Tibial artery (tissue), 4 donors: Measurements from ENCODE around the gene FAP.
A peak's percentile ranks its signal among the peaks of the same experiment; 100 is the strongest.

Experiments used
- DNase-seq, 2 donors: peaks; one replicate each; pipeline ENCODE4 v3.0.0-alpha.2; 2019
- H3K27ac ChIP-seq, 2 donors: fragments of 200-600 bp; sonication (generic) in 1 of 2; 1 replicate in 1 of 2; 2 replicates in 1 of 2; pipeline ENCODE4 v1.5.1; 2018 to 2019; ENCODE audit warnings: mild to moderate bottlenecking in 1 of 2
- H3K27me3 ChIP-seq, 2 donors: fragments of 200-600 bp; sonication (generic) in 1 of 2; one replicate each; pipeline versions ENCODE4 v1.5.1 to v1.6.0; 2016 to 2019
- H3K36me3 ChIP-seq, 3 donors: fragments of 200-600 bp; sonication (generic) in 2 of 3; one replicate each; pipeline ENCODE4 v1.5.1; 2016 to 2019; ENCODE audit warnings: mild to moderate bottlenecking in 2 of 3
- H3K4me1 ChIP-seq, 4 donors: fragments of 200-600 bp; sonication (generic) in 2 of 4; 1 replicate in 3 of 4; 2 replicates in 1 of 4; pipeline ENCODE4 v1.5.1; 2016 to 2019
- H3K4me3 ChIP-seq, 2 donors: fragments of 200-600 bp; sonication (generic) in 1 of 2; 1 replicate in 1 of 2; 2 replicates in 1 of 2; pipeline ENCODE4 v1.5.1; 2018 to 2019; ENCODE audit warnings: mild to moderate bottlenecking in 2 of 2
- H3K9me3 ChIP-seq, 3 donors: fragments of 200-600 bp; sonication (generic) in 1 of 3; one replicate each; pipeline ENCODE4 v1.5.1; 2016 to 2019
- CTCF ChIP-seq, 2 experiments: fragments of 200-600 bp in 1 of 2; fragments of 450-650 bp in 1 of 2; IDR thresholded peaks; one replicate each; pipeline ENCODE4 v1.5.1; 2017 to 2019; ENCODE audit warnings: antibody characterized with exemption in 2 of 2, mild to moderate bottlenecking in 1 of 2, moderate library complexity in 1 of 2
- intact Hi-C: fragments of 100-400 bp; cut with DNase I; formaldehyde crosslinking; loops from one replicate; pipeline ENCODE4 v1.15.0; 2023; ENCODE audit warnings: low total_unique reads

Gene FAP

GRCh38 chr2:162243294-162243693, at the start of gene FAP:
Gene FAP (minus strand): TSS chr2:162243445. CDS start chr2:162243327, 118 bp downstream.
- H3K9me3 ChIP-seq: no peaks in the 10 kb centered on the region
- H3K4me3 ChIP-seq: peak within 1 kb of the TSS; percentile 26 to 30
- no peaks in the 10 kb centered on the region for H3K27me3 ChIP-seq
- TF ChIP-seq CTCF (IDR thresholded peaks at IDR 0.05): no peak
- intact Hi-C loops: no loop called here
- DNase-seq: peak in 1 of 2 donors; percentile 31
- H3K36me3 ChIP-seq: no peaks in the 10 kb centered on the region
- H3K4me1 ChIP-seq: peaks cover 0 to 59% (median 19%) of the 10 kb centered on the region in 4 donors
- H3K27ac ChIP-seq: peak within 1 kb of the TSS; percentile 58 to 64

GRCh38 chr2:162291748-162292147, 48.5 kb upstream of the FAP start:
- H3K9me3 ChIP-seq: no peaks in the 10 kb centered on the region
- H3K4me1 ChIP-seq: peaks cover 0 to 10% (median 1%) of the 10 kb centered on the region in 4 donors
- H3K27me3 ChIP-seq: no peaks in the 10 kb centered on the region
- H3K27ac ChIP-seq: no peak overlapping the region
- TF ChIP-seq CTCF (IDR thresholded peaks at IDR 0.05): no peak
- intact Hi-C loops: no loop called here
- H3K36me3 ChIP-seq: peaks cover 7 to 18% (median 15%) of the 10 kb centered on the region in 3 donors
- DNase-seq: no peak
- no peak overlapping the region for H3K4me3 ChIP-seq

- TF ChIP-seq CTCF (IDR thresholded peaks at IDR 0.05): no peak
These were observed 39.6 kb upstream of the FAP start for GRCh38 chr2:162282765-162283425.

GRCh38 chr2:162280654-162281053, 37.4 kb upstream of the FAP start:
- TF ChIP-seq CTCF (IDR thresholded peaks at IDR 0.05): no peak
- no peak for DNase-seq
- H3K27ac ChIP-seq: no peak overlapping the region
- peaks cover 30 to 61% (median 51%) of the 10 kb centered on the region in 3 donors for H3K36me3 ChIP-seq
- H3K4me1 ChIP-seq: no peaks in the 10 kb centered on the region
- H3K4me3 ChIP-seq: no peak overlapping the region
- intact Hi-C loops: no loop called here
- no peaks in the 10 kb centered on the region for H3K27me3 ChIP-seq
- no peaks in the 10 kb centered on the region for H3K9me3 ChIP-seq

More at GRCh38 chr2:162282765-162283425, 39.6 kb upstream of the FAP start:
- H3K4me3 ChIP-seq: no peak overlapping the region
- no peak for DNase-seq
- intact Hi-C loops: no loop called here
- H3K27ac ChIP-seq: no peak overlapping the region
- no peaks in the 10 kb centered on the region for H3K27me3 ChIP-seq
- H3K36me3 ChIP-seq: peaks cover 39 to 74% (median 52%) of the 10 kb centered on the region in 3 donors
- no peaks in the 10 kb centered on the region for H3K9me3 ChIP-seq
- H3K4me1 ChIP-seq: no peaks in the 10 kb centered on the region

- H3K9me3 ChIP-seq: no peaks in the 10 kb centered on the region
- no peak overlapping the region for H3K4me3 ChIP-seq
- intact Hi-C loops: no loop called here
- H3K36me3 ChIP-seq: peaks cover 29 to 43% (median 30%) of the 10 kb centered on the region in 3 donors
- no peak overlapping the region for H3K27ac ChIP-seq
- no peaks in the 10 kb centered on the region for H3K27me3 ChIP-seq
- no peak for DNase-seq
- no peak for TF ChIP-seq CTCF (IDR thresholded peaks at IDR 0.05)
- peaks cover 0 to 5% (median 0%) of the 10 kb centered on the region in 4 donors for H3K4me1 ChIP-seq
These were observed 34.1 kb upstream of the FAP start for GRCh38 chr2:162277381-162277780.
